Stimulated activated CD4-positive, alpha-beta T cell treated with anti-CD3 and anti-CD28 coated beads, Interleukin-15, amount 100 ng/mL, for 48 hours (primary cell): ENCODE data around the gene NCOA6.
"Not testable (repeated sequence)": the region's sequence is repeated elsewhere in the genome, so short reads cannot be mapped to it uniquely, and the experiment has no call there.

Source experiments
- DNase-seq, 2 donors: peaks; one replicate each; pipeline ENCODE4 v3.0.0-alpha.2; 2020; ENCODE audit warnings: low read depth in 2 of 2

The NCOA6 gene

GRCh38 chr20:34774886-34775285 is 50.6 kb downstream of the NCOA6 start:
- no peak for DNase-seq

GRCh38 chr20:34774449-34774848 is 51.0 kb downstream of the NCOA6 start:
- no peak for DNase-seq

- DNase-seq = no peak
Measured at GRCh38 chr20:34773726-34774125, 51.7 kb downstream of the NCOA6 start.

GRCh38 chr20:34772437-34772836 is 53.0 kb downstream of the NCOA6 start:
- DNase-seq = no peak

GRCh38 chr20:34771680-34772081 is 53.8 kb downstream of the NCOA6 start:
- no peak for DNase-seq

- DNase-seq = no peak
Measured at GRCh38 chr20:34768096-34768495, 57.4 kb downstream of the NCOA6 start.

- DNase-seq = no peak
Measured at GRCh38 chr20:34762031-34762555, 63.4 kb downstream of the NCOA6 start.

GRCh38 chr20:34755367-34755766 is 70.1 kb downstream of the NCOA6 start:
- DNase-seq = no peak

GRCh38 chr20:34754611-34755010 is 70.8 kb downstream of the NCOA6 start:
- DNase-seq = no peak

- no peak for DNase-seq
Measured at GRCh38 chr20:34753706-34754461, 71.6 kb downstream of the NCOA6 start.

- DNase-seq = no peak
Measured at GRCh38 chr20:34751453-34751852, 74.0 kb downstream of the NCOA6 start.

GRCh38 chr20:34750484-34750883 is 75.0 kb downstream of the NCOA6 start:
- no peak for DNase-seq

GRCh38 chr20:34748709-34749108 is 76.7 kb downstream of the NCOA6 start:
- no peak for DNase-seq

- DNase-seq = no peak
Measured at GRCh38 chr20:34747479-34747878, 78.0 kb downstream of the NCOA6 start.

- DNase-seq = no peak
Measured at GRCh38 chr20:34746674-34747073, 78.8 kb downstream of the NCOA6 start.

- DNase-seq = no peak
Measured at GRCh38 chr20:34744847-34745246, 80.6 kb downstream of the NCOA6 start.

GRCh38 chr20:34744340-34744739 is 81.1 kb downstream of the NCOA6 start:
- no peak for DNase-seq

- no peak for DNase-seq
Measured at GRCh38 chr20:34743039-34743438, 82.4 kb downstream of the NCOA6 start.

- no peak for DNase-seq
Measured at GRCh38 chr20:34736106-34736735, 89.2 kb downstream of the NCOA6 start.

- no peak for DNase-seq
Measured at GRCh38 chr20:34732523-34732922, 92.9 kb downstream of the NCOA6 start.

- DNase-seq = no peak
Measured at GRCh38 chr20:34729416-34729815, 96.0 kb downstream of the NCOA6 start.

GRCh38 chr20:34724172-34724571 is 101.3 kb downstream of the NCOA6 start:
- DNase-seq = no peak

- DNase-seq = not testable (repeated sequence)
Measured at GRCh38 chr20:34722560-34722959, 102.9 kb downstream of the NCOA6 start.
